Measurements from ENCODE around the gene DHRS1.
A peak's percentile ranks its signal among the peaks of the same experiment; 100 is the strongest.

The DHRS1 gene

GRCh38 chr14:24299255-24300191 lies at the start of gene DHRS1, which contains the start of gene NOP9:
Gene DHRS1, minus strand, starts transcription at chr14:24299780. Its CDS starts 674 bp downstream, at chr14:24299106.
Gene NOP9, plus strand, starts transcription at chr14:24299850. Its CDS starts 105 bp downstream, at chr14:24299955.
- H3K4me3 ChIP-seq (ENCODE audit: low read depth, low read length): peak within 1 kb of the TSS; percentile 50
- TF ChIP-seq, protein P1, sequence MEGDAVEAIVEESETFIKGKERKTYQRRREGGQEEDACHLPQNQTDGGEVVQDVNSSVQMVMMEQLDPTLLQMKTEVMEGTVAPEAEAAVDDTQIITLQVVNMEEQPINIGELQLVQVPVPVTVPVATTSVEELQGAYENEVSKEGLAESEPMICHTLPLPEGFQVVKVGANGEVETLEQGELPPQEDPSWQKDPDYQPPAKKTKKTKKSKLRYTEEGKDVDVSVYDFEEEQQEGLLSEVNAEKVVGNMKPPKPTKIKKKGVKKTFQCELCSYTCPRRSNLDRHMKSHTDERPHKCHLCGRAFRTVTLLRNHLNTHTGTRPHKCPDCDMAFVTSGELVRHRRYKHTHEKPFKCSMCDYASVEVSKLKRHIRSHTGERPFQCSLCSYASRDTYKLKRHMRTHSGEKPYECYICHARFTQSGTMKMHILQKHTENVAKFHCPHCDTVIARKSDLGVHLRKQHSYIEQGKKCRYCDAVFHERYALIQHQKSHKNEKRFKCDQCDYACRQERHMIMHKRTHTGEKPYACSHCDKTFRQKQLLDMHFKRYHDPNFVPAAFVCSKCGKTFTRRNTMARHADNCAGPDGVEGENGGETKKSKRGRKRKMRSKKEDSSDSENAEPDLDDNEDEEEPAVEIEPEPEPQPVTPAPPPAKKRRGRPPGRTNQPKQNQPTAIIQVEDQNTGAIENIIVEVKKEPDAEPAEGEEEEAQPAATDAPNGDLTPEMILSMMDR (IDR thresholded peaks at IDR 0.05; ENCODE audit: borderline replicate concordance, insufficient read depth, low read depth, low read length): no peak

GRCh38 chr14:24348186-24348585 lies 48.6 kb upstream of the DHRS1 start:
- TF ChIP-seq, protein P1 (IDR thresholded peaks at IDR 0.05; ENCODE audit: borderline replicate concordance, insufficient read depth, low read depth, low read length): no peak
- no peak overlapping the region for H3K4me3 ChIP-seq (ENCODE audit: low read depth, low read length)

DNA sequence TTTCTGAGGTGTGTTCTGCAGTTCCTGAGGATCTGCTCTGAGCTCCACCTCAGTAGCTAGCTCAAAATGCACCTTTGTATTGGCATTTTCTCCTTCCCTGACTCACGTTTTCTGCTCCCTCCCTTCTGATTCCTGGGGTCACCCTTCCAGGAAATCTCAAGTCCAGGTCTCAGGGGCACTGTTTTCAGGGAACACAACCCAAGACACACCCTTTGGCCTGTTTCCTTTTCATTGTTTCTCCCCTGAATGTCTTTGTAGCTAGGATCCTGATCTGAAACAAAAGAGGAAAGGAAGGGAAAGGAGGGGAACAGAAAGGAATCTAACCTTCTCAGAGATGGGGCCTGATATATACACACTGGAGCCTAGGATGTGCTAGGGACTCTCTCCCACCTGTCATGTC lies 47.6 kb upstream of the DHRS1 start:
- H3K4me3 ChIP-seq (ENCODE audit: low read depth, low read length): no peak overlapping the region
- TF ChIP-seq, protein P1 (IDR thresholded peaks at IDR 0.05; ENCODE audit: borderline replicate concordance, insufficient read depth, low read depth, low read length): no peak

DNA sequence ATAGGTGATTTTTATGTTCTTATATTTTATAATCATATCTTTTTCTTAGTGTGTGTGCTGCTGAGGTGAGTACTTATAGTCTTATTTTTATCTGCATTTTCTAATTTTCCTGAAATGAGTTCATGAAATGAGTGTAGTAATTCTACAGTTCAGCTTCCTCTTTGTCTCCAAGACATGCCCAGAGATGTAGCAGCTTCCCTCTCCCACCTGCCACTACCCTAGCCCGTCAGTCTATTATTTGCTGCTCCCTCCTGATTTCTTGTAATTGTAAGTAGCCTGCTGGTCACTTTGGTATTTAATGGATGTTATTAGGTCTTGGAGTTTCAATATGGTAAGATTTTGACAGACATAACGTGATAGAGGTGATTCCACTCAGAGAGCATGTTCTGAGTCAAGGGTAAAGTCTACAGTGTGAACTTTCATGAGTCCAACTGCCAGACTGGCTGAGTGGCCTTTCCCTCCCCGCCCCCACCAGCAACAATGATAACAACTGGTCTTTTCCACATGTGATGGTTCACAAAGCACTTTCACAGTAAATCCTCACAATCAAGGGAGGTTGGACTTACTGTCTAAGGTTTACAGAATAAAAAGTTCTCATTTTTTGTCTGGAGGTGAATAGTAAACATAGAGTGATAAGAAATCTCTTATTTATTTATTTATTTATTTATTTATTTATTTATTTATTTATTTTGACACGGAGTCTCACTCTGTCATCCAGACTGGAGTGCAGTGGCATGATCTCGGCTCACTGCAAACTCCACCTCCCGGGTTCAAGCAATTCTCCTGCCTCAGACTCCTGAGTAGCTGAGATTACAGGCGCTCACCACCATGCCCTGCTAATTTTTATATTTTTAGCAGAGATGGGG lies 44.4 kb upstream of the DHRS1 start:
- TF ChIP-seq, protein P1 (IDR thresholded peaks at IDR 0.05; ENCODE audit: borderline replicate concordance, insufficient read depth, low read depth, low read length): no peak
- H3K4me3 ChIP-seq (ENCODE audit: low read depth, low read length): no peak overlapping the region

DNA sequence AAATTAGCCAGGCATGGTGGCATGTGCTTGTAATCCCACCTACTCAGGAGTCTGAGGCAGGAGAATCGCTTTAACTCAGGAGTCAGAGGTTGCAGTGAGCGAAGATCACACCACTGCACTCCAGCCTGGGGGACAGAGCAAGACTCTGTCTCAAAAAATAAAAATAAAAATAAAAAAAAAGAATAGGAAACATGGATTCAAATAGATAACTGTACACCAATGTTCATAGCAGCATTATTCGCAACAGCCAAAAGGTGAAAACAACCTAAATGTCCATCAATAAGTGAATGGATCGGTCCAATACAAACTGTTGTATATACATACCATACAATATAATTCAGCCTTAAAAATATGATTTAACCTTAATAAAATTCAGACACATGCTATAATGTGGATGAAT lies 43.3 kb upstream of the DHRS1 start:
- no peak overlapping the region for H3K4me3 ChIP-seq (ENCODE audit: low read depth, low read length)
- TF ChIP-seq, protein P1 (IDR thresholded peaks at IDR 0.05; ENCODE audit: borderline replicate concordance, insufficient read depth, low read depth, low read length): no peak

DNA sequence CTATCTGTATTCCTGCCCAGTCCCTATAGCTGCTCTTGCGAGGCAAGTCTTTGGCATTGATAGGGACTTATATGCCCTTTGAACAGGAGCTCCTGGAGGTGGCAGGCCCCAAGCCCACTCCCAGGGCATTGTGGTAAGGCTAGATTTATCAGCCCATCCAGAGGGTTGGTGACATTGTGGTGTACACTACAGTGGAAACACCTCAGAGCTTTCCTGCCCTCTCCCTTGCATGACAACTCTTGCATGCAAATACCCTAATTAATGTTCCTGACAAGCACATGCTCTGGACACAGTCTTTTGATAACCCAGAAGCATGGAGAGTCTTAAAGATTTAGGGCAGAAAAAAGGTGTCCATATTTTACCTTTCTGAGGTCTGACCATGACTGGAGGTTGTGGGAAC lies 41.0 kb upstream of the DHRS1 start:
- no peak overlapping the region for H3K4me3 ChIP-seq (ENCODE audit: low read depth, low read length)
- TF ChIP-seq, protein P1 (IDR thresholded peaks at IDR 0.05; ENCODE audit: borderline replicate concordance, insufficient read depth, low read depth, low read length): no peak

Measured in GM12875 (cell line).